Temporal lobe (tissue), 2 donors: ENCODE measurements around the gene CES4A. TPM values are rescaled to one million over a fixed set of nuclear protein-coding genes. Genes with fewer than 3 reads are reported as not detected.

Experiments used
- small RNA-seq: library from RNA; depleted of rRNA; stranded (forward); fragments of <200 nt; gene quantifications from one replicate; pipeline ENCODE3, GENCODE V24; 2014; ENCODE audit warnings: low replicate concordance
- total RNA-seq: library from RNA; depleted of rRNA; stranded (reverse); fragments of >200 nt; gene quantifications from one replicate; pipeline ENCODE4 v1.2.3, GENCODE V29; 2014

The CES4A gene
- total RNA-seq, 1 donor from 2014 or later: 8.1 TPM

Small RNA genes lying within 50 kb of the gene (small RNA-seq; reads per million reads assigned to genes)
- not detected for gene RN7SL543P

Other genes starting within 250 kb of the CES4A start
- gene DYNC1LI2, start 237.0 kb upstream of the CES4A start, total RNA-seq: 153 TPM
- 0.25 TPM for gene TERB1, start 187.0 kb upstream of the CES4A start, total RNA-seq
- 80.4 TPM for gene NAE1, start 157.6 kb upstream of the CES4A start, total RNA-seq
- gene CA7, start 144.2 kb upstream of the CES4A start, total RNA-seq: not detected
- gene PDP2, start 108.1 kb upstream of the CES4A start, total RNA-seq: 12.3 TPM
- not detected for gene CDH16, start 69.7 kb upstream of the CES4A start, total RNA-seq
- gene RRAD, start 63.1 kb upstream of the CES4A start, total RNA-seq: 1.5 TPM
- 48.9 TPM for gene CIAO2B, start 54.2 kb upstream of the CES4A start, total RNA-seq
- gene CES2, start 53.1 kb upstream of the CES4A start, total RNA-seq: 21.9 TPM
- 0.49 TPM for gene CES3, start 27.3 kb upstream of the CES4A start, total RNA-seq
- gene CBFB, start 40.6 kb downstream of the CES4A start, total RNA-seq: 35.7 TPM
- gene PHAF1, start 121.4 kb downstream of the CES4A start, total RNA-seq: 19.2 TPM
- gene B3GNT9, start 162.4 kb downstream of the CES4A start, total RNA-seq: 0.98 TPM
- 0.98 TPM for gene TRADD, start 171.3 kb downstream of the CES4A start, total RNA-seq
- 0.49 TPM for gene FBXL8, start 171.4 kb downstream of the CES4A start, total RNA-seq
- gene HSF4, start 176.2 kb downstream of the CES4A start, total RNA-seq: 5.9 TPM
- gene NOL3, start 181.9 kb downstream of the CES4A start, total RNA-seq: 4.2 TPM
- 54.8 TPM for gene MATCAP1, start 195.4 kb downstream of the CES4A start, total RNA-seq
- 1.5 TPM for gene EXOC3L1, start 201.5 kb downstream of the CES4A start, total RNA-seq
- gene E2F4, start 203.6 kb downstream of the CES4A start, total RNA-seq: 16.2 TPM
- 0.25 TPM for gene ELMO3, start 210.5 kb downstream of the CES4A start, total RNA-seq
- gene TMEM208, start 238.5 kb downstream of the CES4A start, total RNA-seq: 17.0 TPM